ENCODE measurements around the gene TRIM65.
A peak's percentile ranks its signal among the peaks of the same experiment; 100 is the strongest.

The TRIM65 gene

GRCh38 chr17:75864448-75864871 lies 32.3 kb downstream of the TRIM65 start:
- no peak for TF ChIP-seq EGR1 (IDR thresholded peaks at IDR 0.05)
- TF ChIP-seq TEAD4 (IDR thresholded peaks at IDR 0.05) = no peak
- no peak for TF ChIP-seq CREB1 (IDR thresholded peaks at IDR 0.05; ENCODE audit: low read depth)
- TF ChIP-seq NFIC (IDR thresholded peaks at IDR 0.05) = no peak
- TF ChIP-seq MAX (IDR thresholded peaks at IDR 0.05) = no peak
- TF ChIP-seq ZBTB7A (IDR thresholded peaks at IDR 0.05; ENCODE audit: low read depth) = no peak
- TF ChIP-seq RAD21 (IDR thresholded peaks at IDR 0.05; ENCODE audit: low read depth) = no peak
- TF ChIP-seq TAF1 (IDR thresholded peaks at IDR 0.05; ENCODE audit: low read depth) = no peak
- no peak for TF ChIP-seq USF1 (IDR thresholded peaks at IDR 0.05)
- no peak for TF ChIP-seq EP300 (IDR thresholded peaks at IDR 0.05; ENCODE audit: borderline replicate concordance)
- no peak for TF ChIP-seq YY1 (IDR thresholded peaks at IDR 0.05; ENCODE audit: low read depth)
- no peak for TF ChIP-seq TCF12 (IDR thresholded peaks at IDR 0.05; ENCODE audit: low read depth)
- no peak for TF ChIP-seq CEBPB (IDR thresholded peaks at IDR 0.05)
- no peak for TF ChIP-seq REST (IDR thresholded peaks at IDR 0.05; ENCODE audit: low read depth)
- TF ChIP-seq FOXM1 (IDR thresholded peaks at IDR 0.05; ENCODE audit: borderline replicate concordance, low read depth) = no peak

- TF ChIP-seq MAX (IDR thresholded peaks at IDR 0.05) (no peak), REST (IDR thresholded peaks at IDR 0.05; ENCODE audit: low read depth) (no peak), RAD21 (IDR thresholded peaks at IDR 0.05; ENCODE audit: low read depth) (no peak), CEBPB (IDR thresholded peaks at IDR 0.05) (no peak), ZBTB7A (IDR thresholded peaks at IDR 0.05; ENCODE audit: low read depth) (no peak), CREB1 (IDR thresholded peaks at IDR 0.05; ENCODE audit: low read depth) (no peak), EGR1 (IDR thresholded peaks at IDR 0.05) (no peak), TEAD4 (IDR thresholded peaks at IDR 0.05) (no peak), TCF12 (IDR thresholded peaks at IDR 0.05; ENCODE audit: low read depth) (no peak), FOXM1 (IDR thresholded peaks at IDR 0.05; ENCODE audit: borderline replicate concordance, low read depth) (no peak), YY1 (IDR thresholded peaks at IDR 0.05; ENCODE audit: low read depth) (no peak), EP300 (IDR thresholded peaks at IDR 0.05; ENCODE audit: borderline replicate concordance) (no peak), TAF1 (IDR thresholded peaks at IDR 0.05; ENCODE audit: low read depth) (no peak), USF1 (IDR thresholded peaks at IDR 0.05) (no peak), NFIC (IDR thresholded peaks at IDR 0.05) (no peak)
These were observed 34.8 kb downstream of the TRIM65 start for GRCh38 chr17:75861927-75862317.

DNA sequence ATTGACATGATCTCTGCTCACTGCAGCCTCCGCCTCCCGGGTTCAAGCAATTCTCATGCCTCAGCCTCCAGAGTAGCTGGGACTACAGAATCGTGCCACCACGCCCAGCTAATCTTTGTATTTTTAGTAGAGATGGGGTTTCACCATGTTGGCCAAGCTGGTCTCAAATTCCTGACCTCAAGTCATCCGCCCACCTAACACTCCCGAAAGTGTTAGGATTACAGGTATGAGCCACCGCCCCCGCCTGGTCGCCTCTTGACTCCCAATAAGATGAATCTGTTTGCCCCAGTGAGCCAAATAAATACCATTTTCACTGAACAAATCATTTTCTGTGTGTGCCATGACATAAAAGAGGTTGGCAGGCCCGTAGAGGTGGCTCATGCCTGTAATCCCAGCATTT lies 37.4 kb downstream of the TRIM65 start:
- peak; percentile 47; the same call in 1 of the 2 replicates for TF ChIP-seq EGR1 (IDR thresholded peaks at IDR 0.05)

DNA sequence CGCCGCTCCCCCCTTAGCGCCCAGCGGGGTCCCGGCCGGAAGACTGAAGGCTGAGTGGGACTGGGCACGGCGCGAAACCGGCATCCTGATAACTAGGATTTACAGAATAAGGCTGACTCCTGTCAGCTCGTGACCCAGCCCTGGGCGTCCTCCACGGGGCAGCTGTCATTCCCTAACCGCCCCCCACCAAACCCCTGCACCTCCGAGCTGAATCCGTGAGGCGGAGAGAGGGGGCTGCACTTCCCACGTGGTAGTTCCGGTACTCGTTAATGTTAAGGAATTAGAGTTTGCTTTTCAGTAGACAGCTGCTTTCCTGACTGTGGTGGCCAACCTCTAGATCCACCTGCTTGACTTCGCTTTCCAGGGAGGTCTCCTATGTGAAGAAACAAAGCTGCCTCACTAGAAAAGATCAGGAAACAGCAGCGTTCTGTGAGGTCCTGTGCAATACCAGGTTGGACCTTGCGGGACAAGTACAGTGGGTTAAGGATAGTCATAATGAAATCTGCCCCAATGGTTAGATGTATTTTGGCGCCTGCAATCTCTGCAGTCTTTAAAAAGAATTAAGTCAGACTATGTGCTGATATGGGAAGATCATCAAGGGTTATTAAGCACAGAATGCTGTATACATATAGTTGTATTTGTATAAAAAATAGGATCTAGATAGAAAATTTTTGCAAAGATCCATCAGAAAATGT lies 40.5 kb downstream of the TRIM65 start:
- TF ChIP-seq TAF1 (IDR thresholded peaks at IDR 0.05; ENCODE audit: low read depth) (no peak), TCF12 (IDR thresholded peaks at IDR 0.05; ENCODE audit: low read depth) (no peak), EGR1 (IDR thresholded peaks at IDR 0.05) (no peak), ZBTB7A (IDR thresholded peaks at IDR 0.05; ENCODE audit: low read depth) (peak; percentile 55; the same call in 1 of the 2 replicates)

DNA sequence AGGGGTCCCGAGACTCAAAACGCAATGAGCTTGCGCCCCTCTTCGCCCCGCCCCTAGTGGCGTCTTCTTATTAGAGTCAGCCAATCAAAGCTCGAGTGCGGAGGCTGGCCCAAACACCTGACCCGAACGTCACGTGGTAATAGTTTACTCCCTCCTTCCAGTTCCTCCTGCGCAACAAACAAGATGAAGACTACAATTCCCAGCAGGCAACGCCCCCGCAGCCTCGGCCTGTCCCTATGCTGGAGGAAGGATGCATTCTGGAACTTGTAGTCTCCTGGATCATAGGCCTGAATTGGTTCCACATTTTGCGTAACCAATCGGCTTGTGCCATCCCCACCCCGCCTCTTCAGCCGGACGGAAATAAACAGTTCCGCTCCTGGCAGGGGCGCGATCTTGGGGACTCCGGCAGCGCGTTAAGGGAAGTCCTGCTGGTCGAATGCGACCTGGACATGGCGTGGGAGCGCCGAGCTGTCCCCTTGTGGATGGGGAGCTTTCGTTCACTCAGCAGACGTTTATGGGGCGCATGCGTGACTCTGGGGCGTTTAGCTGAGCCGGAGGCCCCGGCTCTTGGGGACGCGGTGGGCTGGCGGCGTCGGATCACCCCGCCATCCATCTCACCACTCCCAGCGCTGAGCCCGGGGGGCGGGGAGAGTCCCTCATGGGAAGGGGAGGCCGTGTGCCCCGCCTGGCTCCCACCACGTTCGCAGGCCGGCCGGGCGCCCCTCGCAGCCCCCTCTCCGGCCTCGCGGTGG lies 41.3 kb downstream of the TRIM65 start, which contains the start of gene WBP2:
WBP2 (minus strand) TSS at position 26 of the 752 bp plus-strand sequence. CDS start 38 bp downstream, outside the sequence.
- TF ChIP-seq RAD21 (IDR thresholded peaks at IDR 0.05; ENCODE audit: low read depth) = peak; percentile 34; the same call in 1 of the 2 replicates
- TF ChIP-seq MAX (IDR thresholded peaks at IDR 0.05) = peak; percentile 88
- no peak for TF ChIP-seq EP300 (IDR thresholded peaks at IDR 0.05; ENCODE audit: borderline replicate concordance)
- TF ChIP-seq ZBTB7A (IDR thresholded peaks at IDR 0.05; ENCODE audit: low read depth) = no peak
- no peak; the same call in 1 of the 2 replicates for TF ChIP-seq TEAD4 (IDR thresholded peaks at IDR 0.05)
- peak; percentile 73 for TF ChIP-seq TAF1 (IDR thresholded peaks at IDR 0.05; ENCODE audit: low read depth)
- TF ChIP-seq CREB1 (IDR thresholded peaks at IDR 0.05; ENCODE audit: low read depth) = peak; percentile 60; the same call in 1 of the 2 replicates
- no peak; the same call in 1 of the 2 replicates for TF ChIP-seq NFIC (IDR thresholded peaks at IDR 0.05)
- TF ChIP-seq EGR1 (IDR thresholded peaks at IDR 0.05) = peak; percentile 99
- TF ChIP-seq CEBPB (IDR thresholded peaks at IDR 0.05) = peak; percentile 22; the same call in 1 of the 2 replicates
- no peak for TF ChIP-seq REST (IDR thresholded peaks at IDR 0.05; ENCODE audit: low read depth)
- 0 out of 2 replicates have a peak, but pooled peaks have one; percentile 30 for TF ChIP-seq YY1 (IDR thresholded peaks at IDR 0.05; ENCODE audit: low read depth)
- TF ChIP-seq USF1 (IDR thresholded peaks at IDR 0.05) = peak; percentile 98
- no peak; the same call in 1 of the 2 replicates for TF ChIP-seq FOXM1 (IDR thresholded peaks at IDR 0.05; ENCODE audit: borderline replicate concordance, low read depth)
- TF ChIP-seq TCF12 (IDR thresholded peaks at IDR 0.05; ENCODE audit: low read depth) = 0 out of 2 replicates have a peak, but pooled peaks have one; percentile 28
